ES-I3 (cell line): Measurements from ENCODE around the gene NRXN3.

ENCODE experiments used
- H3K36me3 ChIP-seq: 2 replicates; pipeline ENCODE4 v1.6.1; 2013; ENCODE audit warnings: mild to moderate bottlenecking, low read length, control low read depth, moderate library complexity; ENCODE audit not compliant: insufficient read depth
- H3K4me1 ChIP-seq: 2 replicates; pipeline ENCODE4 v1.6.1; 2013; ENCODE audit warnings: mild to moderate bottlenecking, control low read depth, low read length; ENCODE audit not compliant: insufficient read depth
- H3K9ac ChIP-seq: 2 replicates; pipeline ENCODE4 v1.6.1; 2013; ENCODE audit warnings: low read depth, mild to moderate bottlenecking, low read length, moderate library complexity
- H3K9me3 ChIP-seq: 2 replicates; pipeline ENCODE4 v1.6.1; 2013; ENCODE audit warnings: mild to moderate bottlenecking, low read length, moderate library complexity; ENCODE audit not compliant: control insufficient read depth, insufficient read depth

NRXN3 gene

DNA sequence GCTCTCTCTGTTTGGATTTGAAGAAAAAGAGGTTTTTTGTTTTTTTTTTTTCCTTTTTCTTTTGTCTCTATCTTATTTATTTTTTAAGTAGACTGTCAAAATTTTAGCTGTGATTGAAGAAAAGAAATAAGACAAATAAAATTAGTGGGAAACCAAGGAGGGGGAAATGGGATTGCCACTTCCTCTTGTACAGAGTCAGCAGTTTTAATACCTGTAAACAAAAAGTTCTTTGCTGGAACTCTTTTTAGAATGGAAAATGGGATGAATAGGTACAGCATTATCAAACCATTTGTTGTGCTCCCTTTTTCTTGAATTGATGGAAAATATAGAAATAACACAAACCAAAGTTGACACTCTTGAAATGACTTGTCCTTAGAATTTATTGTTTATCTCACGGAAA lies 1360.4 kb downstream of the NRXN3 start:
- Histone ChIP-seq H3K36me3 (no peaks in the 10 kb centered on the region), H3K9me3 (no peaks in the 10 kb centered on the region), H3K9ac (no peak overlapping the region), H3K4me1 (peaks cover 5% of the 10 kb centered on the region)

- Histone ChIP-seq H3K9me3 (no peaks in the 10 kb centered on the region), H3K36me3 (no peaks in the 10 kb centered on the region), H3K9ac (no peak overlapping the region), H3K4me1 (peaks cover 5% of the 10 kb centered on the region)
These were observed 1364.7 kb downstream of the NRXN3 start for GRCh38 chr14:79534703-79535353.

GRCh38 chr14:79540394-79540793 lies 1370.2 kb downstream of the NRXN3 start:
- Histone ChIP-seq H3K9me3 (no peaks in the 10 kb centered on the region), H3K4me1 (peaks cover 13% of the 10 kb centered on the region; the same call in 1 of the 2 replicates), H3K9ac (no peak overlapping the region), H3K36me3 (no peaks in the 10 kb centered on the region)

DNA sequence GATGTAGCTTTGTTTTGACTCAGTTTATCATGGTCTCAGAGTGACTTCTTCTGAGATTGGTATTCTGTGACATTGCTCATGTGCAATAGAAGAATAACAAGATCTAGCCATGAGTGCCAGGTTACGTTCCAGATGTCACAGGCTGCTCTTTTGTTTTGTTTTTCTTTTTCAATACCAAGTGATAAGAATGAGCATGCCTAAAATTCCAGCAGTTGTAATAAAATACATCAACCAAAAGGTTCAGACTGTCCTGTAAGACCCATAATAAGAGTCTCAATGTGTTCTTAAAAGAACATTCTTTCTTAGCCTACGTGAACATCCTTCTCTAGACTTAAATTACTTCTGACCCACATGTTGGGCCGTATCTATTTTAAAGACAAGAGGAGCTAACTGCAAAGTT lies 1371.9 kb downstream of the NRXN3 start:
- Histone ChIP-seq H3K36me3 (no peaks in the 10 kb centered on the region), H3K4me1 (peaks cover 13% of the 10 kb centered on the region; the same call in 1 of the 2 replicates), H3K9ac (no peak overlapping the region), H3K9me3 (no peaks in the 10 kb centered on the region)

GRCh38 chr14:79543348-79543747 lies 1373.2 kb downstream of the NRXN3 start:
- no peaks in the 10 kb centered on the region for H3K9me3 ChIP-seq
- H3K4me1 ChIP-seq, result peaks cover 13% of the 10 kb centered on the region; the same call in 1 of the 2 replicates
- H3K36me3 ChIP-seq, result no peaks in the 10 kb centered on the region
- no peak overlapping the region for H3K9ac ChIP-seq

DNA sequence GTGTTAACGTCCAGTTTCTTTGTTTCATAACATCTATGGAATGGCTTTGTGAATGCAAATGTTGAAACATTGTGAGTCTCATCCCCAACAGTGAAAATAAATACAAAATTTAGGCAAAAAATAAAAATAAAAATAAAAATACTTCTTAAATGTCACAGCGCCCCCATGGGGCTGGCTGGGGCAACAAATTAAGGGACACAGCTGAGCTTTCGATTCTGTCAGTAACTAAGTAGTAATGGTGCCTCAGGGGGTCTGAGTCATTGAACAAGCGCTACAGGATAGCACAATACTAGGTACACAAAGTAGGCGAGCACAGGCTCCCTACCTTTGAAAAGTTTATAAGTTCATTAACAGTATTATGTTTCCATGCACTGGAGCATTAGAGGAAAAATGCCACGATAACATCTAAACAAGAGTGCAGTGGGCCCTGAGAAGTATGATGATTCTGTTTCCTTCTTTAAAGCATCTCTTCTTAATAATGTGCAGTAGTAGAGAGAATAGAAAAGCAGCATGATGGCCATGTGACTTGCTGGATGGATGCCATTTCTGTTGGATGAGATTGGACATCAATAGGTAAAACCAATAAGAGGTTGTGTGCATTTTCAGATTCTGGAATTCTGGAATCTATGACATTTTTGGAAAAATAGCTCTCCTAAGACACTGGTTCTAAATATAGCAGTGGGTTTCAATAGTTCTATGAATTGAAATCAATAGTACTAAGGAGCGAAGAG lies 1374.0 kb downstream of the NRXN3 start:
- Histone ChIP-seq H3K4me1 (peaks cover 13% of the 10 kb centered on the region; the same call in 1 of the 2 replicates), H3K9ac (no peak overlapping the region), H3K9me3 (no peaks in the 10 kb centered on the region), H3K36me3 (no peaks in the 10 kb centered on the region)

- Histone ChIP-seq H3K9ac (no peak overlapping the region), H3K36me3 (no peaks in the 10 kb centered on the region), H3K9me3 (no peaks in the 10 kb centered on the region), H3K4me1 (peaks cover 13% of the 10 kb centered on the region; the same call in 1 of the 2 replicates)
These were observed 1374.5 kb downstream of the NRXN3 start for GRCh38 chr14:79544698-79545070.

GRCh38 chr14:79548836-79549235 lies 1378.7 kb downstream of the NRXN3 start:
- H3K36me3 ChIP-seq, result no peaks in the 10 kb centered on the region
- no peaks in the 10 kb centered on the region for H3K9me3 ChIP-seq
- H3K9ac ChIP-seq, result no peak overlapping the region
- peaks cover 18% of the 10 kb centered on the region for H3K4me1 ChIP-seq

DNA sequence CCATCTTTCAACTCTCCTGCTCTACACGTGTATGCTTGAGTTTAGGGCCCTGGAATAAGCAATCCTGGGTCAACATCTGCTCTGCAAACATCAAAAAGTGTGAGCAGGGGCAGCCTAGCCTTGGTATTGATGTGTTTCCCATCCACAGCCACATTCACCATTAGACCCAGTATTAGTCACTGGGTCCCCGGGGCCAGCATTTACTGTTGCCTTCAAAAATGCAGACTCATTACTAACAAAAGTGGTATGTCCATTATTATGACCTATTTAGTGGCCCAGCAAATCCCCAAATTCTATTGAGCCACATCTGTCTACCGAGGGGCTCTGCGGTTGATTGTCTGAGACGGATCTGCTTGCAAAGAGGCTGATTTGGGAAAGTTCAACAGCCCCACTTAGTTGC lies 1379.3 kb downstream of the NRXN3 start:
- H3K9me3 ChIP-seq, result no peaks in the 10 kb centered on the region
- H3K36me3 ChIP-seq, result no peaks in the 10 kb centered on the region
- no peak overlapping the region for H3K9ac ChIP-seq
- peaks cover 14% of the 10 kb centered on the region for H3K4me1 ChIP-seq

DNA sequence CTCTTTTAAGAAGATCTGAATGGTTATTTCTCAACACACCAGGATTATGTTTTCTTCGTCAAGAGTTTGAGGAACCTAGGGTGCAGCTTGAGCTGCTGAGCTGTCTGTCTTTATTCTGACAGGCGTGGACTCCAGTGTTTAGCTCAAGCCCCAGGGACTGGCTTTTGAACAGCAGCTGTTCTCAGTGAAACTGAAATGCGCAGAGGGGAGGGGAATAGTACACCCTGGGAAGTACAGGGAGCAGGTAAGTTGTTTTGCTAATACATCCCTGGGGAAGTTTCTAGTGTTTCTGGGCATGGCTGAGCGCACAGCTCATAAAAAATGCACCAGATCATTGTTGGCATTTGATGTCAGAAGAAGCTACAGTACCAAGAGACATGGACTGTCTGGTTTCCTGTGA lies 1381.3 kb downstream of the NRXN3 start:
- Histone ChIP-seq H3K4me1 (peaks cover 13% of the 10 kb centered on the region), H3K9me3 (no peaks in the 10 kb centered on the region), H3K36me3 (no peaks in the 10 kb centered on the region), H3K9ac (no peak overlapping the region)

DNA sequence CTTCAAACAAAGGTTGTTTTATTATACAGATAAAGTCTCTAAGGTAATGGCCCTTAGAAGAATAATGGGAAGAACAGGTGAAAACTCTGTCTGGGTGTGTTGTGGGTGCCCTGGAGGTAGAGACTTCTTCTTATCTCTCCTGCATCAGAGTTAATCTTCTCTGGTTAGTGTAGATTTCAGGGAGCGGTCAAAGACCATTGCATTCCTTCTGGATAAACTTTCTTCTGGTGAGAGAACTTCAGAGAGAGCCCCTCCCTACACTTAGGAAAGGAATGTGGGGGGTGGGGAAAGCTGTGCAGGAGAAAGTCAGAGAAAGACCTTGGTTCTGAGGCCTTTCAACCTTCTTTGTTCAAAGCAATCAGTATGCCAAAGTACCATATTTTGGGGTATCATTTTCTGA lies 1382.6 kb downstream of the NRXN3 start:
- Histone ChIP-seq H3K4me1 (peaks cover 13% of the 10 kb centered on the region), H3K36me3 (no peaks in the 10 kb centered on the region), H3K9me3 (no peaks in the 10 kb centered on the region), H3K9ac (no peak overlapping the region)

GRCh38 chr14:79554816-79555215 lies 1384.6 kb downstream of the NRXN3 start:
- H3K4me1 ChIP-seq, result peaks cover 13% of the 10 kb centered on the region
- no peak overlapping the region for H3K9ac ChIP-seq
- H3K36me3 ChIP-seq, result no peaks in the 10 kb centered on the region
- H3K9me3 ChIP-seq, result no peaks in the 10 kb centered on the region

GRCh38 chr14:79555429-79555828 lies 1385.3 kb downstream of the NRXN3 start:
- Histone ChIP-seq H3K36me3 (no peaks in the 10 kb centered on the region), H3K4me1 (peaks cover 13% of the 10 kb centered on the region), H3K9ac (no peak overlapping the region), H3K9me3 (no peaks in the 10 kb centered on the region)

DNA sequence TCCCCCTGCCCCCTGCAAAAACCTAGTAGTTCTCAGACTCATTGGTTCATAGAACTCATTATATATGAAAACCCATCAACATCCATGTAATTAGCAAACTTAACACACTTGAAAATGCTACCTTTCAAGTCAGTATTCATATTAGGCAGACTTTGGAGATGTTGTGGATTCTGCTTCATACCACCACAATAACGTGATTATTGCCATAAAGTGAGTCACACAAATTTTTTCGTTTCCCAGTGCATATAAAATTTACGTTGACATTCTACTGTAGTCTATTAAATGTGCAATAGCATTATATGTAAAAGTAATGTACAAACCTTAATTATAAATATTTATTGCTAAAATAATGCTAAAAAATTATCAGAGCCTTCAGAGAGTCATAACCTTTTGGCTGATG lies 1387.1 kb downstream of the NRXN3 start:
- peaks cover 10% of the 10 kb centered on the region for H3K4me1 ChIP-seq

DNA sequence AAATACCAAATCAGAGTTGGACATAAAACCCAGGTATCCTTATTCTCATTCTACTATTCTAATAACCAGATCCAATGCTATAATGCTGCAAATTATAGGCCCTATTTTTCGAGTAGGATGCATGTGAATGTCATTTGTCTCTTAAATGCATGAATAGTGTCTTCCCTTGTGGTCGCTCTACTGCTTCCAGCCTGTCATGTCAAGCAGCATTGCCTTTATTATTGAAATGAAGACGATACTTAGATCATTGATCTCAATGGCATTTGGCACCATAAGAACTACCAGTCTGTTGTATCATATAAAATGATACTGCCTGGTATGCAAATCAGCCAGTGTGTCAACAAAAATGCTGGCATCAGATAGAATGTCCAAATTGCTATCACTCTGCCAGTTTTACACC lies 1392.0 kb downstream of the NRXN3 start:
- Histone ChIP-seq H3K4me1 (no peaks in the 10 kb centered on the region), H3K36me3 (no peaks in the 10 kb centered on the region), H3K9me3 (no peaks in the 10 kb centered on the region), H3K9ac (no peak overlapping the region)

More for the DNA sequence above, 1387.1 kb downstream of the NRXN3 start:
- Histone ChIP-seq H3K9me3 (no peaks in the 10 kb centered on the region), H3K9ac (no peak overlapping the region), H3K36me3 (no peaks in the 10 kb centered on the region)
